ENCODE data around the gene AXIN1. TPM values are rescaled to one million over a fixed set of nuclear protein-coding genes. Genes with fewer than 3 reads are reported as not detected.

AXIN1 gene
- total and polyA plus RNA-seq, 5 donors from 2014 or later = 1.1 to 45.2 (median 1.7) TPM

DNA sequence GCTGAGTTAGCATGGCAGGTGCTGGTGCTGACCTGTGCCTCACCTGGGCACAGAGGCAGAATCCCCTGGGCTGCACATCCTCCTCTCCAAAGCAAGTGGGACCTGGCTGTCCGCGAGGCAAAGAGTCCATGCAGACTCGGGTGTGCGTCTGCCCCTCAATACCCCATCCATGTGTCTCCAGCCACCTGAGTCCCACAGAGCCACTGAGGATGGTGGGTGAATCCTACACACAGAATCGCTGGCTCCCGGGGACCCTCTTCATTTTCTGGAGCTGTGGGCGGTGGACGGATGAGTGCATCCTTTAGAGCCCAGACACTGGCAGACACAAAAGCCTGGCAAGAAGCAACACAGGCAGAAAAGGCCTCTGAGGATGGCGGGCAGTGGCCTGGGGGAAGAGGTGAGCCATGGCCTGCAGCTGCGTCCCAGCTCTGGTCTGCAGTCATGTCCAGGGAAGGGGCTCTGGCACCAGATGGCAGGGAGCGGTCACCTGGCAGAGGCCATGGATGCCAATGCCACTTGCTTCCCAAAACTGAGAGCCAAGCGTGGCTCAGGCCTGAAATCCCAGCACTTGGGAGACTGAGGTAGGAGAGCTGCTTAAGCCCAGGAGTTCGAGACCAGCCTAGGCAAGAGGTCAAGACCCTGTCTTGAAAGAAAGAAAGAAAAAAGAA, 29.9 kb downstream of the AXIN1 start:
- H3K9me3 ChIP-seq (ENCODE audit: control insufficient read depth in 2 of 2, low read length in 2 of 2) = no peaks in the 10 kb centered on the region
- peaks cover 4 to 81% (median 37%) of the 10 kb centered on the region in 4 donors for H3K4me1 Mint-ChIP-seq
- H3K4me3 ChIP-seq (ENCODE audit: low read depth, low read length) = no peak overlapping the region
- H3K27ac Mint-ChIP-seq = peak overlapping the region in 2 of 3 donors; percentile 89 to 95
- DNase-seq (no peak), ATAC-seq (ENCODE audit: low read depth in 2 of 2) (no peak)
- no peaks in the 10 kb centered on the region for H3K9me3 Mint-ChIP-seq
- no peaks in the 10 kb centered on the region for H3K27me3 ChIP-seq (ENCODE audit: control insufficient read depth, insufficient read depth, low read length)
- H3K4me1 ChIP-seq (ENCODE audit: control insufficient read depth, insufficient read depth, low read length, poor library complexity, severe bottlenecking) = peaks cover 37% of the 10 kb centered on the region
- no peak overlapping the region for H3K27ac ChIP-seq (ENCODE audit: insufficient read depth, low read length, poor library complexity, severe bottlenecking)
- H3K36me3 ChIP-seq (ENCODE audit: control insufficient read depth, insufficient read depth, low read length) = peaks cover 13% of the 10 kb centered on the region
- peaks cover 10% of the 10 kb centered on the region for H3K36me3 Mint-ChIP-seq
- no peaks in the 10 kb centered on the region for H3K27me3 Mint-ChIP-seq
- peak overlapping the region in 3 of 4 donors; percentile 49 to 63 (median 55) for H3K4me3 Mint-ChIP-seq

DNA sequence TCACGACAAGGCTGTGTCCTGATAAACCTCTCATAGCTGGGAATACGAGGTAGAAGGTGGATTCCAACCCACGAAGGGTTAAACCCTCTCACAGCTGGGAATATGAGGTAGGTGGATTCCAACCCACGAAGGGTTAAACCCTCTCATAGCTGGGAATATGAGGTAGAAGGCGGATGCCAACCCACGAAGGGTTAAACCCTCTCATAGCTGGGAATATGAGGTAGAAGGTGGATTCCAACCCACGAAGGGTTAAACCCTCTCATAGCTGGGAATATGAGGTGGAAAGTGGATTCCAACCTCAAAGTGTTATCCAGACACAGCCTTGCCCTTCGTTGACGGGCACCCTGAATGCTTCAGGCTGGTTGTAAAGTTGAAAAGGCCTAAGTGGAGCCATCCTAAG, 31.0 kb downstream of the AXIN1 start:
- H3K9me3 Mint-ChIP-seq = no peaks in the 10 kb centered on the region
- no peak for DNase-seq
- peaks cover 12% of the 10 kb centered on the region for H3K36me3 Mint-ChIP-seq
- H3K4me1 ChIP-seq (ENCODE audit: control insufficient read depth, insufficient read depth, low read length, poor library complexity, severe bottlenecking) = peaks cover 36% of the 10 kb centered on the region
- no peak overlapping the region for H3K27ac ChIP-seq (ENCODE audit: insufficient read depth, low read length, poor library complexity, severe bottlenecking)
- peaks cover 14% of the 10 kb centered on the region for H3K36me3 ChIP-seq (ENCODE audit: control insufficient read depth, insufficient read depth, low read length)
- H3K4me3 Mint-ChIP-seq = peak overlapping the region in 1 of 4 donors; percentile 49
- H3K9me3 ChIP-seq (ENCODE audit: control insufficient read depth in 2 of 2, low read length in 2 of 2) = no peaks in the 10 kb centered on the region
- no peaks in the 10 kb centered on the region for H3K27me3 ChIP-seq (ENCODE audit: control insufficient read depth, insufficient read depth, low read length)
- no peak for ATAC-seq (ENCODE audit: low read depth in 2 of 2)
- peaks cover 4 to 76% (median 33%) of the 10 kb centered on the region in 4 donors for H3K4me1 Mint-ChIP-seq
- H3K27ac Mint-ChIP-seq = peak overlapping the region in 2 of 3 donors; percentile 86 to 89
- no peaks in the 10 kb centered on the region for H3K27me3 Mint-ChIP-seq
- no peak overlapping the region for H3K4me3 ChIP-seq (ENCODE audit: low read depth, low read length)

- Mint-ChIP-seq H3K27me3 (no peaks in the 10 kb centered on the region), H3K4me3 (peak overlapping the region in 1 of 4 donors; percentile 32), H3K4me1 (peaks cover 2 to 70% (median 28%) of the 10 kb centered on the region in 4 donors), H3K9me3 (no peaks in the 10 kb centered on the region), H3K27ac (peak overlapping the region in 2 of 3 donors; percentile 27 to 96), H3K36me3 (peaks cover 12% of the 10 kb centered on the region)
- ATAC-seq (ENCODE audit: low read depth in 2 of 2) (no peak), DNase-seq (no peak)
- Histone ChIP-seq H3K4me1 (ENCODE audit: control insufficient read depth, insufficient read depth, low read length, poor library complexity, severe bottlenecking) (peaks cover 27% of the 10 kb centered on the region), H3K9me3 (ENCODE audit: control insufficient read depth in 2 of 2, low read length in 2 of 2) (no peaks in the 10 kb centered on the region), H3K27me3 (ENCODE audit: control insufficient read depth, insufficient read depth, low read length) (no peaks in the 10 kb centered on the region), H3K36me3 (ENCODE audit: control insufficient read depth, insufficient read depth, low read length) (peaks cover 14% of the 10 kb centered on the region), H3K27ac (ENCODE audit: insufficient read depth, low read length, poor library complexity, severe bottlenecking) (no peak overlapping the region), H3K4me3 (ENCODE audit: low read depth, low read length) (no peak overlapping the region)
Observed at GRCh38 chr16:320206-320605, 32.3 kb downstream of the AXIN1 start.

GRCh38 chr16:318628-319027, 33.9 kb downstream of the AXIN1 start:
- Mint-ChIP-seq H3K4me1 (peaks cover 6 to 56% (median 18%) of the 10 kb centered on the region in 4 donors), H3K27me3 (no peaks in the 10 kb centered on the region), H3K36me3 (peaks cover 12% of the 10 kb centered on the region), H3K27ac (no peak overlapping the region), H3K4me3 (no peak overlapping the region), H3K9me3 (no peaks in the 10 kb centered on the region)
- DNase-seq (no peak), ATAC-seq (ENCODE audit: low read depth in 2 of 2) (no peak)
- Histone ChIP-seq H3K27me3 (ENCODE audit: control insufficient read depth, insufficient read depth, low read length) (no peaks in the 10 kb centered on the region), H3K9me3 (ENCODE audit: control insufficient read depth in 2 of 2, low read length in 2 of 2) (no peaks in the 10 kb centered on the region), H3K4me3 (ENCODE audit: low read depth, low read length) (no peak overlapping the region), H3K4me1 (ENCODE audit: control insufficient read depth, insufficient read depth, low read length, poor library complexity, severe bottlenecking) (peaks cover 11% of the 10 kb centered on the region), H3K36me3 (ENCODE audit: control insufficient read depth, insufficient read depth, low read length) (peaks cover 28% of the 10 kb centered on the region), H3K27ac (ENCODE audit: insufficient read depth, low read length, poor library complexity, severe bottlenecking) (no peak overlapping the region)

DNA sequence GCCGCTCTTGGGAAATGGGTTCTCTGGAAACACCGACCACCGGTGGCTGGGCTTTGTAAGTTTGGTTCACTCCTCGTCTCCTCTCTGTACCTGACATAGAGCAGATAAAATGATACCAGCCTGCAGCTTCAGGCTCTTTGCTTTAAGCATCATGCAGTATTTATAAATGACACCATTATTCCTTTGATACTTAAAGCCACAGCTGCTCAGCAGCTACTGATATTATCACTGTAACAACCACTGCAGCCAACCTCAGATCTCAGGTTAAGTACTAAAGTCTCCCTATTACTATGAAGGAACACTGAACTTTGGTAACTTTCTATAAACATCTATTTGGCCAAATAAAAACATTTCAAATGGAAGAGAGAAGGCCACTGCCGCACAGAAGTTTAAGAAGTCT, 34.9 kb downstream of the AXIN1 start:
- peaks cover 12% of the 10 kb centered on the region for H3K36me3 Mint-ChIP-seq
- H3K27ac Mint-ChIP-seq = peak overlapping the region in 1 of 3 donors; percentile 71
- H3K4me3 Mint-ChIP-seq = no peak overlapping the region

DNA sequence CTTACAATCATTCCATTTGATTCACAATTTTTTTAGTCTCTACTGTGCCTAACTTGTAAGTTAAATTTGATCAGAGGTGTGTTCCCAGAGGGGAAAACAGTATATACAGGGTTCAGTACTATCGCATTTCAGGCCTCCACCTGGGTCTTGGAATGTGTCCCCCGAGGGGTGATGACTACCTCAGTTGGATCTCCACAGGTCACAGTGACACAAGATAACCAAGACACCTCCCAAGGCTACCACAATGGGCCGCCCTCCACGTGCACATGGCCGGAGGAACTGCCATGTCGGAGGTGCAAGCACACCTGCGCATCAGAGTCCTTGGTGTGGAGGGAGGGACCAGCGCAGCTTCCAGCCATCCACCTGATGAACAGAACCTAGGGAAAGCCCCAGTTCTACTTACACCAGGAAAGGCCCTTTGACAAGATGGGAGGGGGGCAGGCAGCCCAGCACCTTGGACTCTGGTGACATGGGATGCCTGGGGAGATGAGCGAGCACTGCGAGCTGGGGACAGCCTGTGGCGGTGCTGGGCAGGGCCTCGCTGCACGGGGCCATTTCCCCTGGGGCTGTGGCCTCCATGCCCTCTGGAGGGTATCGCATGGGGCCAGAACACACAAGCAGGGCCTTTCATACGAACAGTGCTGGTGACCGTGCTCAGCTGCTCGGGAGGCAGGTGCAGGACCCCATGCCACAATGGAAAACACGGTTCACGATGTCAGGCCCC, 35.6 kb downstream of the AXIN1 start:
- Mint-ChIP-seq H3K36me3 (peaks cover 12% of the 10 kb centered on the region), H3K27ac (no peak overlapping the region), H3K9me3 (no peaks in the 10 kb centered on the region), H3K27me3 (no peaks in the 10 kb centered on the region), H3K4me3 (no peak overlapping the region), H3K4me1 (peaks cover 6 to 41% (median 16%) of the 10 kb centered on the region in 4 donors)
- H3K36me3 ChIP-seq (ENCODE audit: control insufficient read depth, insufficient read depth, low read length) = peaks cover 42% of the 10 kb centered on the region
- H3K4me1 ChIP-seq (ENCODE audit: control insufficient read depth, insufficient read depth, low read length, poor library complexity, severe bottlenecking) = peaks cover 10% of the 10 kb centered on the region
- no peak for DNase-seq
- H3K27me3 ChIP-seq (ENCODE audit: control insufficient read depth, insufficient read depth, low read length) = no peaks in the 10 kb centered on the region
- no peak overlapping the region for H3K4me3 ChIP-seq (ENCODE audit: low read depth, low read length)
- no peak for ATAC-seq (ENCODE audit: low read depth in 2 of 2)
- no peaks in the 10 kb centered on the region for H3K9me3 ChIP-seq (ENCODE audit: control insufficient read depth in 2 of 2, low read length in 2 of 2)
- no peak overlapping the region for H3K27ac ChIP-seq (ENCODE audit: insufficient read depth, low read length, poor library complexity, severe bottlenecking)

More for the DNA sequence above, 34.9 kb downstream of the AXIN1 start:
- Mint-ChIP-seq H3K27me3 (no peaks in the 10 kb centered on the region), H3K4me1 (peaks cover 6 to 48% (median 16%) of the 10 kb centered on the region in 4 donors), H3K9me3 (no peaks in the 10 kb centered on the region)
- no peak for ATAC-seq (ENCODE audit: low read depth in 2 of 2)
- H3K4me1 ChIP-seq (ENCODE audit: control insufficient read depth, insufficient read depth, low read length, poor library complexity, severe bottlenecking) = peaks cover 10% of the 10 kb centered on the region
- no peaks in the 10 kb centered on the region for H3K9me3 ChIP-seq (ENCODE audit: control insufficient read depth in 2 of 2, low read length in 2 of 2)
- no peak overlapping the region for H3K27ac ChIP-seq (ENCODE audit: insufficient read depth, low read length, poor library complexity, severe bottlenecking)
- H3K36me3 ChIP-seq (ENCODE audit: control insufficient read depth, insufficient read depth, low read length) = peaks cover 37% of the 10 kb centered on the region
- no peak for DNase-seq
- H3K27me3 ChIP-seq (ENCODE audit: control insufficient read depth, insufficient read depth, low read length) = no peaks in the 10 kb centered on the region
- no peak overlapping the region for H3K4me3 ChIP-seq (ENCODE audit: low read depth, low read length)

DNA sequence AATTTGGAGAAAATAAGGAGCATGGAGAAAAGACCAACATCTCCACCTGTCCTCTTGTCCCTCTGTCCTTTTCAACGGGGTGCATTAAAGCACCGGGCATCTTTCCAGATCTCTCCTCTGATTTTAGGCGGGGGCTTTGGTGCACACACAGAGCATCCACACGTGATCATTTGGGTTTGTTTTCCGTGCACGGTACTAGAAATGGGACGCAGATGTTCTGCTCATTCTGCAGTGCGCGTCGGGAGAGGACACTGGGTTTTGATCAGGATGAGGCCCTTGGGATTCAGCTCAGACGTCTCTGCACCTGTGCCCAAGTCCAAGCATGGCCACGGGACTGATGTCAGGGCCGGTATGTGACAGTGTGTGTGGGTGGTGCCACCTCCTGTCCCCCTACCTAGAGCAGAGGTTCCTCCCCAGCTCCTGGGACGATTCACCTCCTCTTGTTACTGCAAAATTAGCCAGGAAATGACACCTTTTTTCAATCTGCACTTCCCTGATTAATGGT, 37.7 kb downstream of the AXIN1 start:
- Mint-ChIP-seq H3K27me3 (no peaks in the 10 kb centered on the region), H3K4me3 (no peak overlapping the region), H3K4me1 (peaks cover 6 to 30% (median 11%) of the 10 kb centered on the region in 4 donors), H3K27ac (no peak overlapping the region), H3K9me3 (no peaks in the 10 kb centered on the region), H3K36me3 (peaks cover 7% of the 10 kb centered on the region)
- DNase-seq (no peak), ATAC-seq (ENCODE audit: low read depth in 2 of 2) (no peak)
- no peak overlapping the region for H3K27ac ChIP-seq (ENCODE audit: insufficient read depth, low read length, poor library complexity, severe bottlenecking)
- H3K4me3 ChIP-seq (ENCODE audit: low read depth, low read length) = no peak overlapping the region
- peaks cover 10% of the 10 kb centered on the region for H3K4me1 ChIP-seq (ENCODE audit: control insufficient read depth, insufficient read depth, low read length, poor library complexity, severe bottlenecking)
- H3K27me3 ChIP-seq (ENCODE audit: control insufficient read depth, insufficient read depth, low read length) = no peaks in the 10 kb centered on the region
- no peaks in the 10 kb centered on the region for H3K9me3 ChIP-seq (ENCODE audit: control insufficient read depth in 2 of 2, low read length in 2 of 2)
- peaks cover 45% of the 10 kb centered on the region for H3K36me3 ChIP-seq (ENCODE audit: control insufficient read depth, insufficient read depth, low read length)
